Right lobe of liver (tissue), 4 donors: ENCODE data around the gene ZNF605.
"Not testable (repeated sequence)": the region's sequence is repeated elsewhere in the genome, so short reads cannot be mapped to it uniquely, and the experiment has no call there.

Experiments
- POLR2A ChIP-seq: fragments of 450-650 bp; IDR thresholded peaks from one replicate; pipeline ENCODE4 v1.6.1; 2017; ENCODE audit warnings: antibody characterized with exemption, mild to moderate bottlenecking
- TF ChIP-seq, protein P1 (sequence below), 4 donors: fragments of 200-600 bp in 3 of 4; fragments of 450-650 bp in 1 of 4; IDR thresholded peaks; one replicate each; pipeline versions ENCODE4 v1.5.1 to v1.8.0; 2016 to 2022; ENCODE audit warnings: antibody characterized with exemption in 4 of 4, mild to moderate bottlenecking in 2 of 4
- donor health status: DM: no; HTN: no; CAD: no.
- donor health status: DM: no; HTN: no; CAD: no.
- donor health status: DM: no; HTN: yes; CAD: no.

DNA sequence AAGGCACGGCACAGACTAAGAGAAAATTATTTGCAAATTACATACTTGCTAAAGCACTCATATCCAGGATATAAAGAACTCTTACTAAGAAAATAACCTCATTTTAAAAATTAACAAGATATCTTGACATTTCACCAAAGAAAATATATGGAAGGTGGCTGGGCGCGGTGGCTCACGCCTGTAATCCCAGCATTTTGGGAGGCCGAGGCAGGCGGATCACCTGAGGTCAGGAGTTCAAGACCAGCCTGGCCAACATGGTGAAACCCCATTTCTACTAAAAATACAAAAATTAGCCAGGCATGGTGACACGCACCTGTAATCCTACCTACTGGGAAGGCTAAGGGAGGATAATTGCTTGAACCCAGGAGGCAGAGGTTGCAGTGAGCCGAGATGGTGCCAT lies 19.2 kb downstream of the ZNF605 start:
- not testable (repeated sequence) for TF ChIP-seq POLR2A
- TF ChIP-seq, protein P1, sequence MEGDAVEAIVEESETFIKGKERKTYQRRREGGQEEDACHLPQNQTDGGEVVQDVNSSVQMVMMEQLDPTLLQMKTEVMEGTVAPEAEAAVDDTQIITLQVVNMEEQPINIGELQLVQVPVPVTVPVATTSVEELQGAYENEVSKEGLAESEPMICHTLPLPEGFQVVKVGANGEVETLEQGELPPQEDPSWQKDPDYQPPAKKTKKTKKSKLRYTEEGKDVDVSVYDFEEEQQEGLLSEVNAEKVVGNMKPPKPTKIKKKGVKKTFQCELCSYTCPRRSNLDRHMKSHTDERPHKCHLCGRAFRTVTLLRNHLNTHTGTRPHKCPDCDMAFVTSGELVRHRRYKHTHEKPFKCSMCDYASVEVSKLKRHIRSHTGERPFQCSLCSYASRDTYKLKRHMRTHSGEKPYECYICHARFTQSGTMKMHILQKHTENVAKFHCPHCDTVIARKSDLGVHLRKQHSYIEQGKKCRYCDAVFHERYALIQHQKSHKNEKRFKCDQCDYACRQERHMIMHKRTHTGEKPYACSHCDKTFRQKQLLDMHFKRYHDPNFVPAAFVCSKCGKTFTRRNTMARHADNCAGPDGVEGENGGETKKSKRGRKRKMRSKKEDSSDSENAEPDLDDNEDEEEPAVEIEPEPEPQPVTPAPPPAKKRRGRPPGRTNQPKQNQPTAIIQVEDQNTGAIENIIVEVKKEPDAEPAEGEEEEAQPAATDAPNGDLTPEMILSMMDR (IDR thresholded peaks at IDR 0.05), result not testable (repeated sequence)
